Chondrocyte (in vitro differentiated cells): ENCODE data around the gene ESRRG. TPM values are rescaled to one million over a fixed set of nuclear protein-coding genes. Genes with fewer than 3 reads are reported as not detected.

ENCODE experiments used
- DNase-seq: peaks from one replicate; pipeline ENCODE4 v3.0.0; 2021; ENCODE audit warnings: mixed read lengths, low spot score
- H3K27ac Mint-ChIP-seq: one replicate; pipeline ENCODE4 v1.8.0; 2021; ENCODE audit warnings: mild to moderate bottlenecking, moderate library complexity, mixed read lengths; ENCODE audit not compliant: unreplicated experiment
- H3K27me3 Mint-ChIP-seq: 2 replicates; pipeline ENCODE4 v1.8.0; 2021; ENCODE audit warnings: low read depth, mixed read lengths
- H3K36me3 Mint-ChIP-seq: 2 replicates; pipeline ENCODE4 v1.8.0; 2021; ENCODE audit warnings: low read depth, mixed read lengths
- H3K4me1 Mint-ChIP-seq: 2 replicates; pipeline ENCODE4 v1.8.0; 2021; ENCODE audit warnings: low read depth, mild to moderate bottlenecking, mixed read lengths
- H3K4me3 Mint-ChIP-seq: one replicate; pipeline ENCODE4 v1.8.0; 2021; ENCODE audit warnings: mild to moderate bottlenecking, moderate library complexity, mixed read lengths; ENCODE audit not compliant: unreplicated experiment
- H3K9me3 Mint-ChIP-seq: 2 replicates; pipeline ENCODE4 v1.8.0; 2021; ENCODE audit warnings: low read depth, mixed read lengths
- total RNA-seq: library from RNA; stranded (reverse); gene quantifications from 3 replicates; pipeline ENCODE4 v1.2.1, GENCODE V29; 2021
- TF ChIP-seq, protein P1 (sequence below): fragments of 200-600 bp; sonication (generic); IDR thresholded peaks from 2 replicates; pipeline ENCODE4 v1.5.0; 2021; ENCODE audit warnings: antibody characterized with exemption, mild to moderate bottlenecking, moderate library complexity

The ESRRG gene
- total RNA-seq, 1 donor from 2014 or later, result not detected

DNA sequence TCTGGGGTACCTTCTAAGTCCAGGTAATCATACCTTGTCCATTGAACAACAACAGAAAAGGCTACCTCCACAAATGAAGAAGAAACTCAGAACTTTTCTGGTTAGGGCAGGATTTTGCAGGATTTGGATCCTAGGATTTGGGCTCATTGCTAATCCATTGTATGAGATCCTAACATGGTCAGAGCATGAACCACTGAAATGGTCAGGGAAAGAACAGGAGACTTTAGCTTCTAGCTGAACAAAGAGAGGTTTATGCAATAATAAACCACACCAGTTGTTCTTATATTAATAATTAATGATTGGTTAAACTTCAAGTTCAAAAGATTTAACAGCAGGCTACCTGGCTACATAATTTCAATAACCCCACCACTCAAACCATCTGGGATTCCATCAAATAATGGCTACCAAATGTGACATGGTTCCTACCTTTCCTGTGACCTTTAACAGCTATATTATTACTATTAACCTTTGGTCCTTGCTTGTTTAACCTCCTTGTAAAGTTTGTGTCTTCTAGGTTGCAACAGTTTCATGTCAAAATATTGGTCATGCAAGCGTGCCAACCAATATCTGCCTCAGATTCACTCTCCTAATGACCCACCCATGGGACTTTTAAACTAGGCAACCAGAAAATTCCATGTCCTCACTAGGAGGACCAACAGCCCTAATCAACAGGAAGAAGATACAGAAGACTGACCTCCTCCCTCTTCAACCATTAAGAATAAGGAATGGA, 239.4 kb downstream of the ESRRG start:
- DNase-seq, result no peak
- TF ChIP-seq, protein P1, sequence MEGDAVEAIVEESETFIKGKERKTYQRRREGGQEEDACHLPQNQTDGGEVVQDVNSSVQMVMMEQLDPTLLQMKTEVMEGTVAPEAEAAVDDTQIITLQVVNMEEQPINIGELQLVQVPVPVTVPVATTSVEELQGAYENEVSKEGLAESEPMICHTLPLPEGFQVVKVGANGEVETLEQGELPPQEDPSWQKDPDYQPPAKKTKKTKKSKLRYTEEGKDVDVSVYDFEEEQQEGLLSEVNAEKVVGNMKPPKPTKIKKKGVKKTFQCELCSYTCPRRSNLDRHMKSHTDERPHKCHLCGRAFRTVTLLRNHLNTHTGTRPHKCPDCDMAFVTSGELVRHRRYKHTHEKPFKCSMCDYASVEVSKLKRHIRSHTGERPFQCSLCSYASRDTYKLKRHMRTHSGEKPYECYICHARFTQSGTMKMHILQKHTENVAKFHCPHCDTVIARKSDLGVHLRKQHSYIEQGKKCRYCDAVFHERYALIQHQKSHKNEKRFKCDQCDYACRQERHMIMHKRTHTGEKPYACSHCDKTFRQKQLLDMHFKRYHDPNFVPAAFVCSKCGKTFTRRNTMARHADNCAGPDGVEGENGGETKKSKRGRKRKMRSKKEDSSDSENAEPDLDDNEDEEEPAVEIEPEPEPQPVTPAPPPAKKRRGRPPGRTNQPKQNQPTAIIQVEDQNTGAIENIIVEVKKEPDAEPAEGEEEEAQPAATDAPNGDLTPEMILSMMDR, result no peak
- Mint-ChIP-seq H3K27me3 (peaks cover 12% of the 10 kb centered on the region), H3K36me3 (no peaks in the 10 kb centered on the region), H3K9me3 (peaks cover 10% of the 10 kb centered on the region), H3K4me1 (no peaks in the 10 kb centered on the region), H3K4me3 (no peak overlapping the region), H3K27ac (no peak overlapping the region)

DNA sequence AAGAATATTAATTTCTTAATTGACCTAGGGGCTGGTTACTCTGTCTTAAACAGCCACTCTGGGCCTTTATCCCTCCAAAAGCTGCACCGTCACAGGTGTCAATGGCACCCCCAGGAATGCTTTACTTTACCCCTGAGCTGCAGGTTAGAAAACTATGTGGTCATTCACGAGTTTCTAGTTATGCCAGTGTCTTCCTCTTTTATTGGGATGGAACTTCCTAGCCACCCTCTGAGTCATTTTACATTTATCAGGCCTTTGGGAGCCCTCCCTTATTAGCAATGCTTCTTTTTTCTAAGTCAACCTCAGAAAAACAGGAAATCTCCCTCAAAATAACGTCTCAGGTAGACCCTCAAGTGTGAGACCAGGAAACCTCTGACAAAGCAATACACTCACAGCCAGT, 240.6 kb downstream of the ESRRG start:
- TF ChIP-seq, protein P1, result no peak
- no peaks in the 10 kb centered on the region for H3K4me1 Mint-ChIP-seq

DNA sequence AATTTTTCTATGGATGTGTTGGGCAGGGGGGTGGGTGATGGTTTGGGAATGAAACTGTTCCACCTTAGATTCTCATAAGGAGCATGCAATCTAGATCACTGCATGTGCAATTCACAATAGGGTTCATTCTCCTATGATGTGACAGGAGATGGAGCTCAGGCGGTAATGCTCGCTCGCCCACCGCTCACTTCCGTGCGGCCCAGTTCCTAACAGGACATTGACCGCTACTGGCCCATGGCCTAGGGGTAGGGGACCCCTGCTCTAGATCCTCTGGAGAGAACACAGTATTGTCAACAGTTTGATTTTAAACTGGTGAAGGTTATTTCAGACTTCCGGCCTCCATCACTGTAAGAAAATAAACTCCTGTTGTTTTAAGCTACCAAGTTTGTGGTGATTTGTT, 245.0 kb downstream of the ESRRG start:
- no peaks in the 10 kb centered on the region for H3K36me3 Mint-ChIP-seq

More for the DNA sequence above, 240.6 kb downstream of the ESRRG start:
- no peak overlapping the region for H3K4me3 Mint-ChIP-seq
- no peak overlapping the region for H3K27ac Mint-ChIP-seq
- no peak for DNase-seq
- peaks cover 10% of the 10 kb centered on the region for H3K9me3 Mint-ChIP-seq
- no peaks in the 10 kb centered on the region for H3K36me3 Mint-ChIP-seq
- H3K27me3 Mint-ChIP-seq, result peaks cover 15% of the 10 kb centered on the region

DNA sequence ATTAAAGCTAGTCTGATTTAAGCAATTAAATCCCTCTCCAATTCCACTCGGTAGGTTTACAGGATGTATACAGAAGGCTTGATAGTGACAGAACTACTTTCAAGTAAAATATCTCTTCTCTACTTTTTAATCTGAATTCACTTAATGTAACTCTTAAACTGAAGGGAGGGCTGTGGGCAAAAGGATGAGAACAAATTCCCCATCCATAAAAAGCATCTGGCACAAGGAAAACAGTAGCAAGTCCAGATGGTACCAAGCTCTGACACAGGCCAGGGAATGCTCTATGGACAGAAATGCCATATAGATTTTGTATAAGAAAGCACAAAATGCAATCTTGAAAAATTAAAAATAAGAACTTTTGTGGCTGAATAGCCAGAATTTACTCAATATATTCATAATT, 246.9 kb downstream of the ESRRG start:
- H3K4me3 Mint-ChIP-seq, result no peak overlapping the region
- H3K9me3 Mint-ChIP-seq, result peaks cover 9% of the 10 kb centered on the region
- peaks cover 33% of the 10 kb centered on the region for H3K27me3 Mint-ChIP-seq
- no peaks in the 10 kb centered on the region for H3K4me1 Mint-ChIP-seq
- no peak for DNase-seq
- H3K36me3 Mint-ChIP-seq, result no peaks in the 10 kb centered on the region
- H3K27ac Mint-ChIP-seq, result no peak overlapping the region
- TF ChIP-seq, protein P1, result no peak

More for the DNA sequence above, 245.0 kb downstream of the ESRRG start:
- TF ChIP-seq, protein P1, result no peak
- no peaks in the 10 kb centered on the region for H3K4me1 Mint-ChIP-seq
- H3K4me3 Mint-ChIP-seq, result no peak overlapping the region
- H3K9me3 Mint-ChIP-seq, result peaks cover 9% of the 10 kb centered on the region
- no peak for DNase-seq
- H3K27me3 Mint-ChIP-seq, result peaks cover 36% of the 10 kb centered on the region
- H3K27ac Mint-ChIP-seq, result no peak overlapping the region

DNA sequence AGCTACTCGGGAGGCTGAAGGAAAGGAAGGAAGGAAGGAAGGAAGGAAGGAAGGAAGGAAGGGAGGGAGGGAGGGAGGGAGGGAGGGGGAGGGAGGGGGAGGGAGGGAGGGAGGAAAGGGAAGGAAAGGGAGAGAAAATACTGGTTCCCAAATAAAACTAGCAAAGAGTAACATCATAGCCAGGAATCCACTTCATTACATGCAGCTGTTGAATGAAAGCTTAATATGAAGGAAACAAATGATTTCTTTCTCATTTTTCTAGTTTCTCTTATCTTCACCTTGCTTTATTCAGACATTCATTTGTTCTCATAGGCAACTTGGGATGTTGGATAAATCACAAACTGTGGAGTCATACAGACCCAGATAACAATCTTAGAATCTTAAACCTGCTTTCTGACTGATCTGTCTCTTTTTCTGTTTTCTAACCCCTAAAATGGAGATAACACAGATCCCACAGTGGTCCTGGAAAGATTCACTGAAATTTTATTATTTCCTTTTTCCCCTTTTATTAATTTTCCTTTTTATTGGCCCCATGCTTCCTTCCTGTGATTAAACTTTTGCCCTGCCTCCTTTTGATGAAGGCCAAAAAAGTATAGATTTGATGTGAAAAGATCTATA, 247.5 kb downstream of the ESRRG start:
- Mint-ChIP-seq H3K9me3 (peaks cover 9% of the 10 kb centered on the region), H3K4me1 (no peaks in the 10 kb centered on the region), H3K36me3 (no peaks in the 10 kb centered on the region), H3K27me3 (peaks cover 31% of the 10 kb centered on the region), H3K4me3 (no peak overlapping the region), H3K27ac (no peak overlapping the region)
- TF ChIP-seq, protein P1, result no peak
- no peak for DNase-seq
